Ramos (cell line): Measurements from ENCODE around the gene C11orf16.
"Not testable (repeated sequence)": the region's sequence is repeated elsewhere in the genome, so short reads cannot be mapped to it uniquely, and the experiment has no call there.

Experiments
- in situ Hi-C: fragments of 300-500 bp; cut with MboI; formaldehyde crosslinking; loops from one replicate; pipeline ENCODE4 v1.14.3; 2022; ENCODE audit warnings: low sequenced_read_pairs; ENCODE audit not compliant: unreplicated experiment

C11orf16 gene

GRCh38 chr11:8905528-8906165 lies 27.1 kb downstream of the C11orf16 start:
- in situ Hi-C loops = no loop called here

GRCh38 chr11:8899119-8899753 lies 33.5 kb downstream of the C11orf16 start:
- in situ Hi-C loops = no loop called here

- in situ Hi-C loops = not testable (repeated sequence)
Measured at GRCh38 chr11:8891185-8891584, 41.6 kb downstream of the C11orf16 start.

- in situ Hi-C loops = no loop called here
Measured at GRCh38 chr11:8886322-8886721, 46.4 kb downstream of the C11orf16 start.

- in situ Hi-C loops = not testable (repeated sequence)
Measured at GRCh38 chr11:8881585-8881984, 51.2 kb downstream of the C11orf16 start.

- in situ Hi-C loops = no loop called here
Measured at GRCh38 chr11:8878771-8879170, 54.0 kb downstream of the C11orf16 start.

GRCh38 chr11:8873741-8874405 lies 58.9 kb downstream of the C11orf16 start:
- in situ Hi-C loops = no loop called here

GRCh38 chr11:8871962-8872361 lies 60.8 kb downstream of the C11orf16 start:
- in situ Hi-C loops = no loop called here

GRCh38 chr11:8871171-8871775 lies 61.5 kb downstream of the C11orf16 start:
- in situ Hi-C loops = no loop called here

- in situ Hi-C loops = no loop called here
Measured at GRCh38 chr11:8870411-8871170, 62.2 kb downstream of the C11orf16 start.
